ENCODE data around the gene PEX11B.

Gene PEX11B

GRCh38 chr1:145908653-145909052 is 9.9 kb downstream of the PEX11B start:
- DNase-seq (ENCODE audit: low read depth, low spot score), result no peak

GRCh38 chr1:145906954-145907753 is 11.4 kb downstream of the PEX11B start:
- no peak for DNase-seq (ENCODE audit: low read depth, low spot score)

GRCh38 chr1:145901312-145902021 is 17.1 kb downstream of the PEX11B start:
- DNase-seq (ENCODE audit: low read depth, low spot score), result no peak

GRCh38 chr1:145898756-145899155 is 19.8 kb downstream of the PEX11B start:
- DNase-seq (ENCODE audit: low read depth, low spot score), result no peak

GRCh38 chr1:145897969-145898368 is 20.5 kb downstream of the PEX11B start:
- no peak for DNase-seq (ENCODE audit: low read depth, low spot score)

- DNase-seq (ENCODE audit: low read depth, low spot score), result no peak
These were observed 23.0 kb downstream of the PEX11B start for GRCh38 chr1:145895471-145895870.

- no peak for DNase-seq (ENCODE audit: low read depth, low spot score)
These were observed 25.0 kb downstream of the PEX11B start for GRCh38 chr1:145893306-145894055.

- no peak for DNase-seq (ENCODE audit: low read depth, low spot score)
These were observed 25.9 kb downstream of the PEX11B start for GRCh38 chr1:145892486-145893087.

GRCh38 chr1:145891587-145892485 is 26.7 kb downstream of the PEX11B start:
- DNase-seq (ENCODE audit: low read depth, low spot score), result peak; percentile 93

GRCh38 chr1:145891143-145891542 is 27.4 kb downstream of the PEX11B start:
- DNase-seq (ENCODE audit: low read depth, low spot score), result no peak

- no peak for DNase-seq (ENCODE audit: low read depth, low spot score)
These were observed 28.8 kb downstream of the PEX11B start for GRCh38 chr1:145889722-145890121.

- no peak for DNase-seq (ENCODE audit: low read depth, low spot score)
These were observed 30.9 kb downstream of the PEX11B start for GRCh38 chr1:145887631-145888030.

- DNase-seq (ENCODE audit: low read depth, low spot score), result no peak
These were observed 31.7 kb downstream of the PEX11B start for GRCh38 chr1:145886816-145887215.

GRCh38 chr1:145886390-145886789 is 32.1 kb downstream of the PEX11B start:
- DNase-seq (ENCODE audit: low read depth, low spot score), result no peak

GRCh38 chr1:145885738-145886287 is 32.7 kb downstream of the PEX11B start, which contains the start of gene ANKRD35:
ANKRD35 (minus strand) TSS chr1:145885866; CDS start chr1:145885758, 108 bp downstream.
- no peak for DNase-seq (ENCODE audit: low read depth, low spot score)

- DNase-seq (ENCODE audit: low read depth, low spot score), result no peak
These were observed 33.8 kb downstream of the PEX11B start for GRCh38 chr1:145884675-145885074.

- DNase-seq (ENCODE audit: low read depth, low spot score), result no peak
These were observed 38.7 kb downstream of the PEX11B start for GRCh38 chr1:145879775-145880174.

GRCh38 chr1:145878724-145879123 is 39.8 kb downstream of the PEX11B start:
- no peak for DNase-seq (ENCODE audit: low read depth, low spot score)

- DNase-seq (ENCODE audit: low read depth, low spot score), result no peak
These were observed 40.5 kb downstream of the PEX11B start for GRCh38 chr1:145877923-145878486.

- no peak for DNase-seq (ENCODE audit: low read depth, low spot score)
These were observed 43.9 kb downstream of the PEX11B start for GRCh38 chr1:145874646-145875045.

All from iPS DF 19.7 (cell line).